PFSK-1 (cell line): ENCODE results near the gene MYT1.

Source experiments
- FOXP2 ChIP-seq: optimal IDR thresholded peaks from 2 replicates; pipeline ENCODE3; 2011; ENCODE audit warnings: borderline replicate concordance, control low read depth, inconsistent platforms; ENCODE audit not compliant: insufficient read depth; ENCODE audit errors: extremely low read length, extremely low read depth
- POLR2AphosphoS5 ChIP-seq: IDR thresholded peaks from 2 replicates; pipeline ENCODE4 v1.6.1; 2012; ENCODE audit warnings: low read depth, mild to moderate bottlenecking, control low read depth, low read length, moderate library complexity
- REST ChIP-seq, 2 experiments: IDR thresholded peaks; 2 replicates each; pipeline versions ENCODE4 v1.6.1 to v1.8.0; 2011 to 2012; ENCODE audit warnings: low read depth in 2 of 2, low read length in 2 of 2, control low read depth in 1 of 2, inconsistent platforms in 1 of 2, mild to moderate bottlenecking in 1 of 2, moderate library complexity in 1 of 2; ENCODE audit not compliant: insufficient read depth in 1 of 2
- SIN3A ChIP-seq: IDR thresholded peaks from 2 replicates; pipeline ENCODE4 v1.6.1; 2012; ENCODE audit warnings: mild to moderate bottlenecking, low read length, moderate library complexity, borderline replicate concordance; ENCODE audit not compliant: insufficient read depth
- TAF1 ChIP-seq: IDR thresholded peaks from 2 replicates; pipeline ENCODE4 v1.6.1; 2012; ENCODE audit warnings: low read length, control low read depth, borderline replicate concordance; ENCODE audit not compliant: insufficient read depth

The MYT1 gene

DNA sequence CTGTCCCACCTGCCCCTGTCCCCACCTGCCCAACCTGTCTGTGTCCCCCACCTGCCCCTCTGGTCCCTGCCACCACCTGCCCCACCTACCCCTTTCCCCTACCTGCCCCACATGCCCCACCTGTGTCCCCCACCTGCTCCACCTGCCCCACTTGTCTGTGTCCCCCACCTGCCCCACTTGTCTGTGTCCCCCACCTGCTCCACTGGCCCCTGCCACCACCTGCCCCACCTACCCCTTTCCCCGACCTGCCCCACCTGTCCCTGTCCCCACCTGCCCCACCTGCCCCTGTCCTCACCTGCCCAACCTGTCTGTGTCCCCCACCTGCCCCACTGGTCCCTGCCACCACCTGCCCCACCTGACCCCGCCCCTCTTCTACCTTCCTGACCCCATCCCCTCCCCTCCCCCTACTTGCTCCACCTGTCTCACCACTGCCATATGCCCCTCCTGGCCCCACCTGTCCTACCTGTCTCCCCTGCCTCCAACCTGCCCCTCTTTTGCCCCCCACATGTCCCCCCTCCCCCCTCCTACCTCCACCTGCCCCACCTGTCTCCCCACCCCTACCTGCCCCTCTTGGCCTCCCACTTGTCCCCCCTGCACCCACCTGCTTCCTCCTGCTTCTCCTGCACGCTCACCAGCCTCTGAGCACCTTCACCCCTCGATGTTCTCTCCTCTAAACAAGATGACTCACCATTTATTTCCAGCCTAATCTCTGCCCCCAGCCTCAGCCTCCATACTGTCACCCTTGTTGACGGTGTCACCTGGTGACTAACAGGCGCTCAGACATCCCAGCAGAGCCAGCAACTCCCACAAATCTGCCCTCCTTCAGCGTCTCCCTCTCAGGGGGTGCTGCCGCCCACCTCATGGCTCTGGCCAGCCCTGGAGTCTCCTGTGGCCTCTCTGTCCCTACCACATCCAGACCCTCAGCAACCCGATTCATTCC is 5.6 kb upstream of the MYT1 start:
- no peak for TF ChIP-seq SIN3A
- no peak for TF ChIP-seq REST (IDR thresholded peaks at IDR 0.05; ENCODE audit: insufficient read depth in 1 of 2, low read depth in 2 of 2, low read length in 2 of 2)
- no peak for TF ChIP-seq POLR2AphosphoS5
- no peak for TF ChIP-seq FOXP2
- TF ChIP-seq TAF1 = no peak

- TF ChIP-seq REST (IDR thresholded peaks at IDR 0.05; ENCODE audit: insufficient read depth in 1 of 2, low read depth in 2 of 2, low read length in 2 of 2) (no peak), FOXP2 (no peak)
Observed at GRCh38 chr20:64159286-64159680, 5.0 kb upstream of the MYT1 start.

DNA sequence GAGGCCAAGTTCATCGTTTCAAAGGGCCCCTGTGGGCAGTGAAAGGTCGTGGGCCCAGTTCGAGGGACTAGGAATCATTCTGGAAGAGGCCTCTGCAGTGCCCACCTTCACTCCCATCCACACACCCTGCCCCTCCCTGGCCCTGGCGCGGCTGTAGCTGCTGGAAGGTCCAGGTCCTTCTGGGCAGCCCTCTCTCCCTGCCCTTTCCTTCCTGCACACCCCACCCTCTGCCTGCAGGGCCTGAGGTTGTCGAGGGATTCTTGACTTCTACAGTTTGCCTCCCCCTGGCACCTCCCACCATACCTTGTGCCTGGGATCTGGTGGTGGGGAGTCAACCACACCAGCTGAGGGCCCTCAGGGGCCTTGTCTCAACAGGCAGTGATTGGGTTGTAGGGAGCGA is 4.5 kb upstream of the MYT1 start:
- TF ChIP-seq REST (IDR thresholded peaks at IDR 0.05; ENCODE audit: insufficient read depth in 1 of 2, low read depth in 2 of 2, low read length in 2 of 2) = no peak
- no peak for TF ChIP-seq FOXP2
- TF ChIP-seq TAF1 = no peak
- no peak for TF ChIP-seq POLR2AphosphoS5
- no peak for TF ChIP-seq SIN3A

DNA sequence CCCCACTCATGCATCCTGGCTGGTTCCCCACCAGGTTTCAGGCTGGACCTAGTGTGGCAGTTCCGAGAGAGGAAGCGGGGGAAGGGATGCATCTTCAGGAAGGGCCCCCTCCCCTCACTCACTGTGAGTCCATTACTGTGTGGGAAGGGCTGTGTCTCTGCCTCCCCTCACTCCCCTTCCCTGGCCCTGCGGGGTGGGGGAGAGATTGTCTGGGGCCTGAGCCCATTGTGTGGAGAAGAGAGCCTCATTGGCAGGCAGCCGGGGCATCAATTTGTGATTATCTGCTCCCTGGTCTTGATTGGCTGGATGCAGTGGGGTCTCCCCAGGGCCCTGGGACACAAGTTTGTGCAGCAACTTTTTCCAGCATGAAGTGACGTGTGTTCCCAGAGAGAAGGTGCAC is 4.1 kb upstream of the MYT1 start:
- TF ChIP-seq REST (IDR thresholded peaks at IDR 0.05; ENCODE audit: insufficient read depth in 1 of 2, low read depth in 2 of 2, low read length in 2 of 2) (no peak), TAF1 (no peak), FOXP2 (no peak), SIN3A (no peak), POLR2AphosphoS5 (no peak)
